Activated CD4-positive, alpha-beta T cell treated with anti-CD3 and anti-CD28 coated beads, Interleukin-2, Interleukin-4, amounts not matched to agents 100 ng/mL and 50 ng/mL, durations not matched to agents 16 hours and 8 hours (primary cell): ENCODE measurements around the gene PDE4D.
"Not testable (repeated sequence)": the region's sequence is repeated elsewhere in the genome, so short reads cannot be mapped to it uniquely, and the experiment has no call there.

Experiments used
- DNase-seq: peaks from one replicate; pipeline ENCODE4 v3.0.0-alpha.2; 2020; ENCODE audit warnings: low spot score

PDE4D gene

DNA sequence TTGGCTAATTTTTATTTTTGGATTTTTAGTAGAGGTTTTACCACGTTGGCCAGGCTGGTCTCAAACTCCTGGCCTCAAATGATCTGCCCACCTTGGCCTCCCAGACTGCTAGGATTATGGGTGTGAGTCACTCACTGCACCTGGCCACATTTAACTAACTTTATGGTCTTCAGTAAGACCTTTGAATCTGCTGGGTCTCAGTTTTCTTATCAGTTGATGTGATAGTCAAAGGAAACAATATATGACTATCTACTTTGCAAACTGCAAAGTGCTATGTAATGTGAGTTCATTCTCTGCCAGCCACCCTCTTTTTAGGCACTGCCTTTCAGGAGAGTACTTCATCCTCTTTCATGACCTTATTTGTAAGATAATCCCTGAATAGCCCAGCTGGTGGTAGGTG is 474.7 kb downstream of the PDE4D start:
- no peak for DNase-seq

DNA sequence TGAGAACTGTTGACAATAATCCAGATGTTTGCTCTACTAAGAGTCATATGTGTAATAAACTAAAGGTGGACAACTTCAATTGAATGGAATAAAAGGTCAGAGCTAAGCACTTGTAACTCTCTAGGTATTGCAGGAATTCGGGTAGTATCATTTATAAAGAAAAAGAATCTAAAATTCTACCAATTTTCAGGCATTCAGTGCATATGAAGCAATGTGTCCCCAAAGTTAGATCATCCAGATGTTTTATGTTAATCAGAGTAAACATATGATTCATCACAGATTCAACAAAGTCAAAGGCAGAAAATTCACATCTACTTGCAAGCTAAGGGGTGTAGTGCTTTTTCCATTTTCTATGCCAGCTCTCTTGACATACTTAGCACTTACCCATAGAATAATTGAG is 477.1 kb downstream of the PDE4D start:
- DNase-seq = no peak

DNA sequence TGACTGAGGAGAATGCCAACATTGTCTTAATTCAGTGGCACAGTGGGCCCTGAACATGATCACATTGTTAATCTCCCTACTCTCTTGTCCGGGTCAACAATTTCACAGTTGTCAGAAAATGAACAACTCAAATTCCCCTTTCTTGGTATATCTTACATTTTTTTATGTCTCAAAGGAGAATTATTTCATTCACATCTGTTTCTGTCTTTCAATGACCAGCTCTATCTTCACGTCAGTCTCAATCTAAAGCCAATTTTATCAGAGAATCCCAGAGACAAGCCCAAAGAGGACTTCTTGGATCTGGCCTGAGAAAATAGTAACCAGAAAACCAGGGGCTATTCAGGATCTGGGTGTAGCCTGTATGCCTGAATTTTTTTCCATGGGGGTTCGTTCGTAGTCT is 477.5 kb downstream of the PDE4D start:
- DNase-seq = no peak

DNA sequence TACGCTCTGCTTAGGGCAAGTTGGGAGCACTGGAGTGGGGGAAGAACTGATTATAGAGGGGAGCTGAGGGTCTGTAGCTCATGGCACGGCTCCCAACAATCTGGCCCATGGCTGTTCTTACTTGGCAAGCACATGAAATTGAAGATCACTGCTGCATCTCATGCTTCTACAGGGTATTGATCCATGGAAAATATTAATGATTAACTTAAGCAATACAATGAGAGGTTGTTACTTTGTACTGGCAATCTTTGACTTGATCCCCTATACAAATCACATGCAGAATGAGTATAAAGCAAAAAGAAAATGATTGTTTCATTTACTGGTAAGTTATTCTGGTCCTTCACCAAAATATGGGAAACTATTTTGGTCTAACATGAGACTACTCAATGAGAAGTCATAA is 481.1 kb downstream of the PDE4D start:
- DNase-seq = no peak

DNA sequence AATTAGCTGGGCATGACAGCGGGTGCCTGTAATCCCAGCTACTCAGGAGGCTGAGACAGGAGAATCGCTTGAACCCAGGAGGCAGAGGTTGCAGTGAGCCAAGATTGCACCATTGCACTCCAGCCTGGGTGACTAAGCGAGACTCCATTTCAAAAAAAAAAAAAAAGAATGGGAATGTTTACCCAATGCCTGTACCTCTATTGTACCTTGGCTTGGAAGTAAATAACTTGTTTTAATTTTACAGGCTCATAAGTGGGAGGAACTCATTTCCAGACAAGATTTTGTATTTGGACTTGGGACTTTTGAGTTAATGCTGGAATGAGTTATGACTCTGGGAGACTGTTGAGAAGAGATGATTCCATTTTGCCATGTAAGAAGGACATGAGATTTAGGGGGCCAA is 484.5 kb downstream of the PDE4D start:
- not testable (repeated sequence) for DNase-seq

DNA sequence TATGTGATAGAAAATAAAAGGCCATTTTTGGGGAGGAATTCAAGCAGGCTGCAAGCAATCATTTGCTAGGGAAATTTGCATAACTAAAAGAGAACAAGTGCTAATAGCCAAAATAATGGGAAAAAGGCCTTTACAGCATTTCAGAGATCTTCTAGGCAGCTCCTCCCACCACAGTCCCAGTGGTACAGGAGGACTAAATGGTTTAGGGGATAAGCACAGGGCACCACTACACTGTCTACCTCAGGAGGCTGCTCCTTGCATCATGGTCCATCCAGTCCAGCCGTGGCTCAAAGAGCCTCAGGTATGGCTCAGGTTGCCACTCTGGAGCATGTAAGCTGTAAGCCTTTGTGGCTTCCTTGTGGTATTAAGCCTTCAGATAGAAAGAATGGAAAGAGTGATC is 485.6 kb downstream of the PDE4D start:
- DNase-seq = no peak

DNA sequence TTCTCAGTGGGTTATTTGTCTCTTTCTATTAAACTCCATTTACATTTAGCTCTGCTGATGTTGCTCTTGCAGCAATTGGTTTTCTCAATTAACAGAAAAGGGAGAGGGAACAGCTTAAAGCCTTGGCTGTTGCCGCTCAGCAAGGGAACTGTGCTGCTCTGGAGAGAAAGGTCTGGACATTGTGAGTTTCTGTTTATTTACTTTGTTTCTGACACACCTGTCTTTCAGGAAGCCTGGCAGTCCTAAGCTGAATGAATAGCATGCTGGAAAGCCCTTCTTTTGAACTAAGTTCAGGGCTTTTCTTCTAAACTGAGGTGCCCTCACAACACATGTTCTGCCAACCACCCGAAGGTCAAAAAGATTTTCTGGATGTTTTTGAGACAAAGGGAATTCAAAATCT is 491.9 kb downstream of the PDE4D start:
- DNase-seq = no peak

DNA sequence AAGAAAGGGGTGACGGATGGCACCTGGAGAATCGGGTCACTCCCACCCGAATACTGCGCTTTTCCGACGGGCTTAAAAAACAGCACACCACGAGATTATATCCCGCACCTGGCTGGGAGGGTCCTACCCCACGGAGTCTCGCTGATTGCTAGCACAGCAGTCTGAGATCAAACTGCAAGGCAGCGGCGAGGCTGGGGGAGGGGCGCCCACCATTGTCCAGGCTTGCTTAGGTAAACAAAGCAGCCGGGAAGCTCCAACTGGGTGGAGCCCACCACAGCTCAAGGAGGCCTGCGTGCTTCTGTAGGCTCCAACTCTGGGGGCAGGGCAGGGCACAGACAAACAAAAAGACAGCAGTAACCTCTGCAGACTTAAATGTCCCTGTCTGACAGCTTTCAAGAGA is 498.6 kb downstream of the PDE4D start:
- not testable (repeated sequence) for DNase-seq

DNA sequence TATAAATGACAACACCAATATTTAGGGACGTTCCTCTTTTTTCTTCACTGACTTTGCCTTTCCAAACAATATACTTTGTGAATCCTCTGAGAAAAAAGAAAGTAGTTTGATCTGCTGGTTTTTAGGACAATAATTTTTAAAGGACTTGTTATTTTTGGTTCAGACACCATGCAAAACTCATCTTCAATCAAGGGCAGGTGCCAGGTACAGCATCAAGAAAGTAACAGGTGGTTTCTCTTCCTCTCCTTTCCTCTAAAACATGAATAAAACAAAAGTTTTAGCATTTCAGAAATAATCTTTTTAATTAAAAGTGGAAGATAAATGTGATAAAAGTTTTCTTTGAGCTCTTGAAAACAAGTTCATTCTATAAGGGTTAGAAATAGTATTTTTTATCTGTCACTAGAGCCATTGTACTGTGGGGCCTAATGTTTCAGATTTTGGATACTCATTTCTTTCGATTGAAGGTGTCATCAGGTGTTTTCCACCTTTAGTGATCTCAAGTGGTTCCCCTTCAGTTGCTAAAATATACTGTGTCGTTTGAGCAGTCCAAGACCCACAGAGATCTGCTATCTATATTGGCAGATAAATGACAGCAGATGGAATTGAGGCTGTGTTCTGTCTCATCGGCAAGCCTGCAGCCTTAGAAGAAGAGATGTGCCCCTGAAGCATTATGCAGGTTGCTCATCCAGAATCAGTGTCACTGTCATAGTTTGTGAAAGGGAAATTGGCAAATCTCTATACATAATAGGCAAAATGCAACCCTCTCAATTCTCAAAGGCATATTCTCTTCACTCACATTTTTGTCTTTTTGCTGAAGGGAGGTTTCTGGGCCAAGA is 499.7 kb downstream of the PDE4D start:
- no peak for DNase-seq

DNA sequence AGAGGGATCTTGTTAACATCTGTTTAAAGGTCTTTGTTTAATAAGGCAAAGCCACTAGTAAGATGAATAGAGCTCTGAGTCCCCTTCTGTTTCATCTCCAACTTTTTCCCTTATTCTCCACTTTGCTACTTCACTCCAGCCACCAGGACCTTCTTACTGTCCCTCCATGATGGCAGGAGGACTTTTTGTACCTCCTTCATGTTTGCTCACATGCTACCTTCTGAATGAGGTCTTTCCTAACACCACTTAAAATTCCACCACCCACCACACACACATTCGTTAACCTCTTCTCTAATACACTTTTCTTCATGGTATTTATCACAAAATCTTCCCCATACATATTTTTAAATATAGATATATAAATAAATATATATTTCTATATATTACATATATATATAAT is 501.9 kb downstream of the PDE4D start:
- no peak for DNase-seq

DNA sequence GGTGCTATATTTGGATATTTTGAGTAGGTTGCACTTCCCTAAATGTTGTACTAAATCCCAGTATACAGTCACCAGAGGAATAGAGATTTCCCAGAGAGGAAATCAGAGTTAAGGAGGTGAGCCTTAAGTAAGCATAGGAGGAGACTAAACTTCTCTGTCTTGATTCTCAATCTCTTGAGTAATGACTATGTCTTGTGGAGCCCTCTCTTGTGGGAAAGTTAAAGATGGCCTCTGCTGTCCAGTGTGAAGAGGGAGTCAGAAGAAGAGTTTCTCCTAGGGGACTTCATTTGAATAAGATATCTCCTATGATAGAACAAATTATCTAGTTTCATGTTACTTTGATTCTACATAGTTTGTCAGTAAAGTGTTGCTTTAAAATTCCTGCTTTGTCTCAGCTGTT is 502.5 kb downstream of the PDE4D start:
- no peak for DNase-seq

DNA sequence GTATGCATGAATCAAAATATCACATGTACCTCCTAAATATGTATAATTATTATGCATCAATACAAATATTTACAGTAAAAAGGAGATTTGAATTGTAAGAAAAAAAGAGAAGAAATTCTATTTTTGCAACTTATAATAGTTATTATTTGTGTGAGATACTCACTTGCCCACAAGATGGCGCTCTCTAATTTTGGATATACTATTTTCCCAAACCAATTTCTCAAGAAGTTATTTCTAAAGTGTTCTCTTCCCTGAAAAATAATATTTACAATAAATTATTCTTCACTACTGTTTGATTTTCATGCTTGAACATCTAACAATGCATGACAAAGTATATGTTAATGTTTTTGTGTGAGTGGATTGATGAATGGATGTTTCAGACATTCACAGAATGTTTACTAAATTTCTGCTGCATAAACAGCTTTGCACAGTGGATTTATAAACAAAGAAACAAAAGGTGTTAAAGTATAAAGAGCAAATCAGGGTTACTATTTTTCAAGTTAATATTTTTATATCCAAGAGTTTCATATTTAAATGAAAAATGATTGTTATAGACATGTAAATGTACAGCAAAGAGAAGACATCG is 503.4 kb downstream of the PDE4D start:
- DNase-seq = no peak

DNA sequence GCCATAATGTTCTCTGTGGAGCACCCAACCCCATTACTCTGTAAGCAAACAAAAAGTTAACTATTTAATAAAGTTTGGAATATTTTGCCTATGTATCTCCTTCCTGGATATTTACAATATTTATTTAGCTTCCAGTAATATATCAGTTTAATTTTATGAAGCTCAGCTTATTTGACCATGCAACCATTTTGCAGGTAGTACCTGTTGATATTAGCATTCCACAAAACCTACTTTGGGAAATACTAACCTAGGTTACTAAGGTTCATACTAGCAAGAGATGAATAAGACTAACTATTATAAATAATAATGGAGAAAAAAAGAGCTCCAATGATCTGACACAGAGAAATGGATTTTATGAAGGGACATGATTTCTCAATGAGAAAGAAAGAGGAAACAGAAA is 506.4 kb downstream of the PDE4D start:
- no peak for DNase-seq

DNA sequence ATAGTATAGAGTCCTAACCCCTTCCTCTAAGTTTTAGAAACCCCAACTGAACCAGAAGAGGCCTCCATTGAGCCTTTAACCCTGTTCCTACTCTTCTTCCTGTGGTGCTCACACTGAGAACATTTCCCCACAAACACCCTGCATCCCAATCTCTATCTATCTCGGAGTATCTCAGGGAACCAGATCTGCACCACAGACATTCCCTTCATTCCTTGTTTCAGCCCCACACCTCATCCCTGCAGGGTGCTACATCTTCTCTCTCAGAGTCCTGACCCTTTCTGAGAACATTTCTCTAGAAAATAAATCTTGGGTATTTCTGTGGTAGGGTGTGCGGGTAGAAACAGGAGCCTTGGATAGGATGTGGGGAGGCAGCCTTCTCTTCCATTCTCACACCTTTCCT is 507.8 kb downstream of the PDE4D start:
- DNase-seq = no peak

DNA sequence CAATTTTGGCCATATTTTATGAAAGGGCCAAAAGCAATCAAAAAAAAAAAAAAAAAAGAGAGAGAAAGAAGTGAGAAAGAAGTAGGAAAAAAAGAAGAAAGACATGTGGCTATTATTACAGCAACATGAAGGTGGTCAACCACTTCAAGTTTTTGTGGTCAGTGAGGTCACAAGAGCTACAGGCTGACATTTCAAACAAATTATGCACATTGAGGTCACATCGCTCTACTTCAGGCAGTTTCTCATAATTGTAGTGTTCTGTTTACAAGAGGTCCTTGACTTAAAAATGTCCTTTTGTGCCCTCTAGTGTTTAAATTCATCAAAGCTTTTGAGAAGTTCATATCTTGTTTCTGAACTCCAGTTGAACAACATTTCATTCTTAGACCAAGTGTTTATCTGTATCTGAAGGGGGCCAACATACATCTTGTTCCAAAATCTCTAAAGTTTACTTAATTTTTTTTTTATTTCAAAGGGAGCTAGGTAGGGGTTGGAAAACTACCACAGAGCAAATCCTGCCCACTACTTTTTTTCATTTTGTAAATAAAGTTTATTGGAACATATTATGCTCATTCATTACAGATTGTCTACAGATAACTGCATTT is 513.1 kb downstream of the PDE4D start:
- DNase-seq = peak; percentile 53

DNA sequence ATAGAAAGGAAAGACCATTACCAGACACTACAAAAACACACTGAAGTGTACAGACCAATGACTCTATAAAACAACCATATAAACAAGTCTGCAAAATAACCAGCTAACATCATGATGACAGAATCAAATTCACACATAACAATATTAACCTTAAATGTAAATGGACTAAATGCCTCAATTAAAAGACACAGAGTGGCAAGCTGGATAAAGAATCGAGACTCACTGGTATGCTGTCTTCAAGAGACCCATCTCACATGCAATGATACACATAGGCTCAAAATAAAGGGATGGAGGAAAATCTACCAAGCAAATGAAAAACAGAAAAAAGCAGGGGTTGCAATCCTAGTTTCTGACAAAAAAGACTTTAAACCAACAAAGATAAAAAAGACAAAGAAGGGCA is 519.5 kb downstream of the PDE4D start:
- not testable (repeated sequence) for DNase-seq

DNA sequence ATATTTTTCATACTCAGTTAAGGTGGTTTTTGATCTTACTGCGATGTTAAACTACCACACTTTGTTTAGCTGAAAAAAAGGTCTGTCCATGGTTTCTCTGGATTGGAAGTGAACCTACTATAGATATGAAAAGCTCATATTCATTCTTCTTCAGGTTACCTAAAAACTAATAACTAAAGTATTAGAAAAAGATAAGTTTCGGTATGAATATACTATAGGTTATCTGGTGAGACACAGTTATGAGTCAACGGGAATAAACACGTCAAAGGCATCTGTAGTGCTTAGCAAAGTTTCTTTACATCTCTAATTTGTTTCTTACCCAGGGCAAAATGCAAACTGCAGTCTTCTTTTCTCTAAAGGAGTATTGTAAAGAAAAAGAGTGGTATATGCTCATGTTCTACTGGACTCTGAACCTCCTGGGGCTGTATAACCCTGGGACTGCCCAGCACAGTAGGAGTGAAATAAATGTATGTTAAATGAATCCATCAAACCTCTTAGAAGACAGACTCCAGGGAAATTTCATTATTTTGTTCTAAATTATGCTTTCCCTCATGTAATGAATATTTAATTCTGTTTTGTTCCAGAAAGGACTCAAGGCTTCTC is 521.9 kb downstream of the PDE4D start:
- DNase-seq = no peak

DNA sequence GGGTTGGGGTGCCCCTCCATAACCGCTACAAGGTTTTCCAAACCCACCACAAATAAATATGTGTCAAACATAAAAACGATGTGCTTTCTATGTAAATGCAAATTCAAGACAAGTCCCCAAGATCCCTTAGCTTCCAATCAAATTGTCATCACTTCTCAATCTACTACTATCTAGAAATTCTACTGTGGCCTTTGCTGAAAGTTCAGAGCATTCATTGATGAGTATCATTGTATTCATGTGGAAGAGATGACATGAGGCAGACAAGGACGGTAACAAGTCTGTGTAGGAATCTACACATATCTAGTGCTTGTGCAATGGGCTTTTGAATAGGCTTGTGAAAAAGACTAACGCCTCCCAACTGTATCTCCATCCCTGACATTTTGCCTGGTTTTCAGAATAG is 524.6 kb downstream of the PDE4D start:
- DNase-seq = no peak

DNA sequence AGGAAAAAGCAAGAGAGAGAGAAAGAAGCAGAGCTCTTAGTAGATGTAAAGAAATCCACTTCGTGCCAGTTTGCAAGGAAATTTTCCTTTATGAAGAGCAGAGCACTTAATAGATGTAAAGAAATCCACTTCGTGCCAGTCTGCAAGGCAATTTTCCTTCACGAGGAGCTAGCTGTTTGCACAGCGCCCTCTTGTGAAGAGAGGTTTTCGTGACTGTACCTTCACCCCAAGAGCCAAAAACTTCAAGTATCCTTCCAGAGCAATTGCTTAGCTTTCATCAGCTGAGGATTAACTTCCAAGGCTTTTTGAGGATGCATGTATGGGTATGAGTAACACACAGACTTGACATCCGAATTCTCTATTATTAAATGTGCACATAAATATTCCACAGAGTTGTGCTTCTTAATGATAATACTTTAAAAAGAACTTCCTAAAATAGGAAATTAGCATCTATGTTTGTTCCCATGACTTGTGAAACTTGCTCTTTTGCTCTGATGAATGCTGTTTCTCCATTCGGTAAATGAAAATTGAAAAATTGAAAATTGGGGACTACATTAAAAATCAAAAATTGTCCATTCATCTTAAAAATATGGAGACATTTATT is 525.6 kb downstream of the PDE4D start:
- DNase-seq = peak; percentile 34

DNA sequence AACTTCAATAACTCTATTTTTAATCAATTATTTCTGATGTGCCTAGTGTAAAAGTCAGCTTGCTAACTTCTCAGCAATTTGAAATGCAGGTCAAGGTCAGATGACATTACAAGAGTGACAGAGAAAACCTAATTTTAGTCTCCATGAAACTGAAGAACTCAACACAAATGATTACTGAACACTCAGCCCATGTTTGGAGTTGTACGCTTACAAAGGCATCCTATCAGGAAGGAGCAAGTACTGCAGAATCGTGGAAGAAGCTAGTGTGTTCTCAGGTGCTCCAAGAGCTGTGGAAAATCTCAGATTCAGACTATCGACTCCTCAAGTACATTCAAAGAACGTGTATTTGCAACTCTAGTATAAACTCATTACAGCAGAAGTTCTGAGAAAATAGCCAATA is 526.7 kb downstream of the PDE4D start:
- DNase-seq = no peak

DNA sequence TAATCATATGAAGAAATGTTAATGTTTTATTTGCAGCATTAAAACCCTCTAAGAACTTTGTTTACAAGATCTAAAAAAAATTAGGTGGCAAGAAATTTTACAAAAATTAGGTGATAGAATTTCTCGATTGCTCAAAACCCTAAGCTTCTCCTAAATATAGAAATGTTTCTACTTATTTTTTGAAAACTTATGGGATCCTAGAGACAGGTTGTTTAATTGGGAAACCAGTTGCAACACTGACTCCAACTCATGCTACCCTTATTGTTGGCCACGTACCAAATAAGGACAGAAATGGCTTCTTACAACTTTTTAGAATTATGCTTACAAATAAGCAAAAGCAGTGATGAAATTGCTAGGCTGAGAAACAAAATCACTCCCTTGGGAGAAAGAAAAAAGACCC is 531.1 kb downstream of the PDE4D start:
- no peak for DNase-seq

DNA sequence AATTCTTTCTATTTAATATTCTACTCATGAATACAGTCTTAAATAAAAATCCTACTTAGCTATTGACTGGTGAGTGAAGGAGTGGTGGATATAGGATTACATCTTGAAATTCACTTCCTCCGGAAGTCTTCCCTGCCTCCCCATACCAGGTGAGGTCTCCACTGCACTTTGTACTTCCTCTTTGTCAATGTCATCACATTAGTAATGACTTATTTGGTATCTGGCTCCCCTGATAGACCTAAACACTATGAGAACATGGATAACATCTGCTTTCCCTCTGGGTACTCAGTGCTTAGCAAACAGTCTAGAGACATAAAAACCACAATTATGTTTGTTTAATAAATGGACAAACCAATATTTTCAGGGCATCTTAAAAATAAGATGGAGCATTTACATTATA is 532.1 kb downstream of the PDE4D start:
- DNase-seq = no peak

DNA sequence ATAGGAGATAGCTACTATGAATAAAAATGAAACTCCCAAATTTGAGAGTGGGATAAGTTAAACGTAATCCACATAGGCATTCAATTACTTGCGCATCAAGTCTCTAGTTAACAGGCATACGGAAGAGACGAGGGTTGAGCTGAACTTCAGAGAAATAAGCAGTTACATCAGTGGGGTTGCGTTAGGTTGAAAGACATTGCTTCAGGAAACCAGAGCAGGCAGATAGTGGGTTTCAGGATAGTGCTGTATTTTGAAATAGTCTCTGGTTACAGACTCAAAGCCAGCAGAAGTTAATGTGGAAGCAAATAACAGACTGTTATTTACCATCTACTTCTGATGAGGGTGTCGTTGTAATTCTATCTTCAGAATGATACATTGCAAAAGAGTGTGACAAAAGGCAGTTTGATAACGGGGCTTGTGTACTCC is 533.4 kb downstream of the PDE4D start:
- DNase-seq = no peak
